GM18909 (cell line): Measurements from ENCODE around the gene RASSF6.
"Not testable (repeated sequence)": the region's sequence is repeated elsewhere in the genome, so short reads cannot be mapped to it uniquely, and the experiment has no call there.

ENCODE experiments used
- ATAC-seq: cut with Tn5 transposase; IDR thresholded peaks from one replicate; pipeline ENCODE4 v1.9.1; 2021; ENCODE audit warnings: mild to moderate bottlenecking; ENCODE audit not compliant: unreplicated experiment, poor library complexity

Gene RASSF6

GRCh38 chr4:73586040-73586439, 34.2 kb downstream of the RASSF6 start:
- ATAC-seq: no peak

GRCh38 chr4:73585345-73585744, 34.9 kb downstream of the RASSF6 start:
- no peak for ATAC-seq

- ATAC-seq: no peak
Observed at GRCh38 chr4:73583666-73584065, 36.6 kb downstream of the RASSF6 start.

DNA sequence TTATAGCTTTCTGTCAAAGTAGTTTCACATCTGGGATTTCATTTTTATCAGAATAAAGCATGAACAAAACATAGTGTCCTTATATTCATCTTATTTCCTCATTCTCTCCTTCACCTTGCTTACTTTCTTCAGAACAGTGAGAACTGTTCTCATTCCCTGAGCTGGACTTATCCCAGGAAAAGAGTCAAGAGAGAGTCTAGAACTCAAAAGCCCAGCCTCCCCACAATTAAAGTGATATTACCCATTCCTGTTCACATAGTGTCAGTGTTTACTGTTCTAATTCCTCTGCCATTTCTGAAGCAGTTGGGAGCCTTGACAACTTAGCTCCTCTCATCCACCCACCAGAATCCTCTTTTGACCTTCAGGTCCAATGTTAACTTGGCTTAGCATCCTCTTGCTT, 42.9 kb downstream of the RASSF6 start:
- ATAC-seq: no peak

GRCh38 chr4:73576381-73576780, 43.9 kb downstream of the RASSF6 start:
- ATAC-seq: no peak

- ATAC-seq: no peak
Observed at GRCh38 chr4:73575660-73576059, 44.6 kb downstream of the RASSF6 start.

DNA sequence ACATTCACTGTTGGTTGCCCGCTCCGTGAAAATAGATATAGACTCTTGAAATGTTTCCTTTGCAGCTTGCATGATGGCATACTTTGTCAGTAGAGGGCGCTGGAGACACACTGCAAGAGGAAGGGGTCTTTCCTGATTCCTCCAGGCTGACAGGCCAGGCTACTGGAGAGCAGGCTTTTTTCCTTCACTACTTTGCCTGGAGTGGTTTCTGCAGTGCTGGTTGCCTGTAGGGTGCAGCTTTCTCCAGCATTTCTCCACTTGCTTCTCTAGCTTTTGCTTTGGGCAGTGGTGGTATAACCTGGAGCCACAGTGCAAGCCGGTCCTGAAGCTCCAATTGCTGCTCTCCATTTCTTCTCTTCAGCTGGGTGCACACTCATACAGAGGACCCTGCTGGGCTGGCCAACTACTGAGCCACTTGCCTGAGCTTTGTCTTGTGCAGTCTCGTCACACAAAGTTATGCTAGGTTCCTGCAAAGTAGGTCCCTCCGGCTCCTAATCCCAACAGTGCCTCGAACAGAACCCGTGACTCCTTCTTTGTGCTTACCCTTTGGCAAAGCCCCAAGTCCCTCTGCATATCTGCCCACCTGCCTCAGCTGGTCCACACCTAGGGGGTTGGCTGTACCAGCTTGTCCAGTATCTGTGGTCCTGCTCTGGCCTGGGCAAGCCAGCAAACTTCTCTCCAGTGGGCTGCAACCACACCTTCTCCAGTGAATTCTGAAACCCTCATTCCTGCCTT, 46.3 kb downstream of the RASSF6 start:
- ATAC-seq: peak; percentile 83

DNA sequence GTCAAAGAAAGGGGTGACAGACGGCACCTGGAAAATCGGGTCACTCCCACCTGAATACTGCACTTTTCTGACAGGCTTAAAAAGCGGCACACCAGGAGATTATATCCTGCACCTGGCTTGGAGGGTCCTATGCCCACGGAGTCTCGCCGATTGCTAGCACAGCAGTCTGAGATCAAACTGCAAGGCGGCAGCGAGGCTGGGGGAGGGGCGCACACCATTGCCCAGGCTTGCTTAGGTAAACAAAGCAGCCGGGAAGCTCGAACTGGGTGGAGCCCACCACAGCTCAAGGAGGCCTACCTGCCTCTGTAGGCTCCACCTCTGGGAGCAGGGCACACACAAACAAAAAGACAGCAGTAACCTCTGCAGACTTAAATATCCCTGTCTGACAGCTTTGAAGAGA, 69.4 kb downstream of the RASSF6 start:
- not testable (repeated sequence) for ATAC-seq

DNA sequence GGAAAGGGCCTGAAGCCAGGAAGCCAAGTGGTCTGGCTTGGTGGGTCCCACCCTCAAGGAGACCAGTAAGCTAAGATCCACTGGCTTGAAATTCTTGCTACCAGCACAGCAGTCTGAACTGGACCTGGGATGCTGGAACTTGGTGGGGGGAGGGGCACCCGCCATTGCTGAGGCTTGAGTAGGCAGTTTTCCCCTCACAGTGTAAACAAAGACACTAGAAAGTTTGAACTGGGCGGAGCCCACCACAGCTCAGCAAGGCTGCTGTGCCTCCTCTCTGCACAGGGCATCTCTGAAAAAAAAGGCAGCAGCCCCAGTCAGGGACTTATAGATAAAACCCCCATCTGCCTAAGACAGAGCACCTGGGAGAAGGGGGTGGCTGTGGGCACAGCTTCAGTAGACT, 75.6 kb downstream of the RASSF6 start:
- ATAC-seq: no peak

DNA sequence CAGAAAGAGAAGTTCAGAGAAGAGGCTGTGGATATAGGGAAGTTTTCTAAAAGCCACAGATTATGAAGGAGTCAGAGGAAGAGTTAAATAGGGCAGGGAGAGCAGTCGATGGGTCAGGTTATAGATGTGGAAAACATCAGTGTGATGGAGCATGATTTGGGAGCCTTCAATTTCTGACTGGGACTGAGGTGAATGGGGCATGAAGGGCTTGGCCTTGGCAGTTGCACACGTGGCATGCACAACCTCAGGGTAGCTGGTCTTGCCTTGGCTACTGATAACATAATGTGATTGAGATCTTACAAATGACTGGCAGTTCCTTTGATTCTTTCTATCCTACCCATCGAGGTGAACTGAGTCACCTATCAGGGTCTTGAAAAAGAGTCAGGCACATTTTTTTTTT, 79.0 kb downstream of the RASSF6 start:
- no peak for ATAC-seq

- ATAC-seq: no peak
Observed at GRCh38 chr4:73540826-73541225, 79.4 kb downstream of the RASSF6 start.

GRCh38 chr4:73539386-73539785, 80.8 kb downstream of the RASSF6 start:
- no peak for ATAC-seq

DNA sequence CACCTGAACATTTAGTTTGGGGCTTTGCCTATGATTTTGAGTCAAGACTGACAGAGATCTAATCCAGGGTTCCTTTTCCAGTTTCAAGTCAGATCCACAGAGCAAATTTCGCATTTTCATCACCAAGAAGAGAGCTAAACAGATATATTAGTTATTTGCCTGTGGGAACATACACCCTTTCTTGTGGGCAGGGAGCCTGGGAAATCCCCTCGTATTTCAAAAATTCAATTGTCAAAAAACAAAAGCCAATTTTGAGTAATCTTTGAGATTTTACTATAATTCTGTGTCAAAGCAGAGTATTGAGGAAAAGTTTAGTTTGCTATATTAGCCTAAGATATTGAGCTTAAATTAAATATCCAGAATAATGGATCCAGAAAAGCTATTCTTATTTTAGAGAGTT, 82.1 kb downstream of the RASSF6 start:
- no peak for ATAC-seq

DNA sequence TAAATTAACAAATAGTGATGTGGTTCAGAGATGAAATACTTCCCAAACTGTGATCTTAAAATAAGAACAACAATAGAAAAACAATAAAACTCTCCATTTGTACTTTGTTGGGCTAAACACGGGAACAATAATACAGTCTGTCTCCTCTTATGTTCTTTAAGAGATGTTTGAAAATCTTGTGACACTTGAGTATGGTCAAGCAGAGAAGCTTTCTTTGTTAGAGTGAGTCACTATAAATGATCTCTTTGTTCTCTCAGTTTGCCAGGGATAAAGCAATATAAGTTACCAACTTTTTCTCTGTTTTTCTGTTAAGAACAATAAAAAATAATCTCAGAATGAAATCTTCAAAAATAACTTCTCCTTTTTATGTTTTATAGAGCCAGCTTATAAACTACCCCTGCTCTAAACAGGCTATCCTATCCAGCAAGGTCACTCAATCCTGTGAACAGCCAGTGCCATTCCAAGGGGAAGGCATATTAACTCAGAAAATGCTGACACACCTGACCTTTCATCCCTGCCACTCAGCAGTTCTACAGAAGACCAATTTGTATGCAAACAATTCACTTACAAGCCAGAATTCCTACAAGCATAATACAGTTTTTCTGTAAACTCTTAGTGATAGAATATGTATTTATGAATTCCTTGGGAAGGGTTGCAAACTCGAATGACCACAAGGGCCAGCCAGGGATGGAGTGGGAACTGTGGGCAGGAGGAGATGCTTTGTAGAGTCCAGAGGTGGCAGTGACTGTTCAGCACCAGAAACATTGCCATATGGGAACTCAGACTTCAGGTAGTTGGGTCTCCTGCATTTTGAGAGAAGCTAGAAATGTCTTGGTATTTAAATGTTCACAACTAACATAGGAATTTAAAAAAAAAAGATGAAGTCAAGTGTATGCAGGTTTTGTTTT, 86.5 kb downstream of the RASSF6 start:
- ATAC-seq: no peak

DNA sequence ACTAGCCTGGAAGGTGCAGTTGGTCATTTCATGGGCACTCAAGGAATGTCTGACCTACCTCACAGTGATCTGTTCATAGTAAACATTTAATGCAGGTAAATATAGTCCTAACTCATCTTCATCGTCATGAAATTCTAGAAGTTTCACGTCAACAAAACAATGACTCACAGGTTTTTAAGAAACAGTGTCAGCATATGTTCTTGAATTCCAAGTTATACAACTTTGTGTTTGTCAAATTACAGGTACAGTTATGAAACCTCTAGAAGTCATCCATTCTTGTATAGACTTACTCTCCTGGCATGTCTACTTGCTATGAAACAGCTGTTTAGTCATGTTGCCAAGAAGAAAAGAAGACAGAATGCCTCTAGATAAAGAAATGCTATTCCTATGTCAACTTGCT, 92.1 kb downstream of the RASSF6 start:
- ATAC-seq: no peak

DNA sequence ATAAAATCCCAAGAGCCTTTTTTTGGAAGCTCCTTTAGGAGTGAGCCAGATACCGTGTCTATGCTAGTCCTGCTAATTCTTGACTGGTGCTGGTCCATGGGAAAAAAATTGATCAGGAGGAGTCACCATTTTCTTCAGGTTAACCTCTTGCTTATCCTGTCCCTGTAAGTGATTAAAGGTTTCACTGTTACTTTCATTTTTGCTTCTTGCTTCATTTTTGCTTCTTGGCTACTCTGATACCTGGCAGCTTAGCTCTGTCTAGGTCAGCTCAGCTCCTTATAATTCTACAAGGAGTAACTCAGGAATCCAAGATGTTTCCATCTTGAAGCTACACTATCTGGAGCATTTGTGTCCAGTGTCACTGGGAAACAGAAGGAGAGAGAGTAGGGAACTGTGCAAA, 93.0 kb downstream of the RASSF6 start:
- ATAC-seq: peak; percentile 69

GRCh38 chr4:73525611-73526010, 94.6 kb downstream of the RASSF6 start:
- ATAC-seq: no peak

DNA sequence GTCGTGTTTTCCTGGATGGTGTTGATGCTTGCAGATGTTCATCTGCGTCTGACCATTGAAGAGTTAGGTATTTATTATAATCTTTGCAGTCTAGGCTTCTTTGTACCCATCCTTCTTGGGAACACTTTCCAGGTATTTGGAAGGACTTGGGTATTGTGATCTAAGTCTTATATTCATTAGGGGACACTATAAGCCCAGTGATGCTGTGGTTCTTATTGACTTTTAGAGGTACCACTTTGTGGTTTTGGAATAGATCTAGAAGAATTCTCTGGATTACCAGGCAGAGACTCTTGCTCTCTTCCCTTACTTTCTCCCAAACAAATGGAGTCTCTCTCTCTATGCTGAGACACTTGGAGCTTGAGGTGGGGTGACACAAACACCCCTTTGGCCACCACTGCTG, 97.1 kb downstream of the RASSF6 start:
- no peak for ATAC-seq
